BE2C (cell line): ENCODE data around the gene APLP2.

Experiments
- DNase-seq: peaks from one replicate; pipeline ENCODE4 v3.0.0-alpha.2; 2020
- H3K27me3 ChIP-seq: fragments of 250-450 bp; sonication (Bioruptor Pico); 2 replicates; pipeline ENCODE4 v1.5.1; 2020; ENCODE audit warnings: mild to moderate bottlenecking
- H3K36me3 ChIP-seq: fragments of 250-450 bp; sonication (Bioruptor Pico); 2 replicates; pipeline ENCODE4 v1.5.1; 2020; ENCODE audit warnings: mild to moderate bottlenecking
- H3K4me1 ChIP-seq: fragments of 250-450 bp; sonication (Bioruptor Pico); 2 replicates; pipeline ENCODE4 v1.5.1; 2020
- H3K4me3 ChIP-seq: 2 replicates; pipeline ENCODE4 v1.5.1; 2011; ENCODE audit warnings: low read depth, low read length
- H3K9me3 ChIP-seq: fragments of 250-450 bp; sonication (Bioruptor Pico); 2 replicates; pipeline ENCODE4 v1.5.1; 2020
- TF ChIP-seq, protein P1 (sequence below): IDR thresholded peaks from 2 replicates; pipeline ENCODE4 v1.5.1; 2012; ENCODE audit warnings: mild to moderate bottlenecking, low read depth, low read length

Gene APLP2

DNA sequence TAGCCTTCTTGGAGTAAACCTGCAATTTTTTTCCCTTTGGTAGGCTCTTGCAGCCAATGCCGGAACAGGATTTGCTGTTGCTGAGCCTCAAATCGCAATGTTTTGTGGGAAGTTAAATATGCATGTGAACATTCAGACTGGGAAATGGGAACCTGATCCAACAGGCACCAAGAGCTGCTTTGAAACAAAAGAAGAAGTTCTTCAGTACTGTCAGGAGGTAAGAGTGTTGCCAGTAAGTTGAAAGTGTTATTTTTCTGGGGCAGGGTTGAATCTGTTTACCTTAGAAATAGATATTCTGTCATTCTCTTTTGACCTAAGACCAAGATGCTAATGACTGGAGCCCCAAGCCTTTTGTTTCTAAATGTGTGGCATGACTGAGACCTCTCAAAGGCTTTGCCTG lies 39.7 kb downstream of the APLP2 start:
- Histone ChIP-seq H3K4me1 (no peaks in the 10 kb centered on the region; the same call in 1 of the 2 replicates), H3K4me3 (no peak overlapping the region), H3K27me3 (no peaks in the 10 kb centered on the region), H3K9me3 (no peaks in the 10 kb centered on the region), H3K36me3 (peaks cover 15% of the 10 kb centered on the region)
- no peak for DNase-seq
- TF ChIP-seq, protein P1, sequence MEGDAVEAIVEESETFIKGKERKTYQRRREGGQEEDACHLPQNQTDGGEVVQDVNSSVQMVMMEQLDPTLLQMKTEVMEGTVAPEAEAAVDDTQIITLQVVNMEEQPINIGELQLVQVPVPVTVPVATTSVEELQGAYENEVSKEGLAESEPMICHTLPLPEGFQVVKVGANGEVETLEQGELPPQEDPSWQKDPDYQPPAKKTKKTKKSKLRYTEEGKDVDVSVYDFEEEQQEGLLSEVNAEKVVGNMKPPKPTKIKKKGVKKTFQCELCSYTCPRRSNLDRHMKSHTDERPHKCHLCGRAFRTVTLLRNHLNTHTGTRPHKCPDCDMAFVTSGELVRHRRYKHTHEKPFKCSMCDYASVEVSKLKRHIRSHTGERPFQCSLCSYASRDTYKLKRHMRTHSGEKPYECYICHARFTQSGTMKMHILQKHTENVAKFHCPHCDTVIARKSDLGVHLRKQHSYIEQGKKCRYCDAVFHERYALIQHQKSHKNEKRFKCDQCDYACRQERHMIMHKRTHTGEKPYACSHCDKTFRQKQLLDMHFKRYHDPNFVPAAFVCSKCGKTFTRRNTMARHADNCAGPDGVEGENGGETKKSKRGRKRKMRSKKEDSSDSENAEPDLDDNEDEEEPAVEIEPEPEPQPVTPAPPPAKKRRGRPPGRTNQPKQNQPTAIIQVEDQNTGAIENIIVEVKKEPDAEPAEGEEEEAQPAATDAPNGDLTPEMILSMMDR, result no peak

DNA sequence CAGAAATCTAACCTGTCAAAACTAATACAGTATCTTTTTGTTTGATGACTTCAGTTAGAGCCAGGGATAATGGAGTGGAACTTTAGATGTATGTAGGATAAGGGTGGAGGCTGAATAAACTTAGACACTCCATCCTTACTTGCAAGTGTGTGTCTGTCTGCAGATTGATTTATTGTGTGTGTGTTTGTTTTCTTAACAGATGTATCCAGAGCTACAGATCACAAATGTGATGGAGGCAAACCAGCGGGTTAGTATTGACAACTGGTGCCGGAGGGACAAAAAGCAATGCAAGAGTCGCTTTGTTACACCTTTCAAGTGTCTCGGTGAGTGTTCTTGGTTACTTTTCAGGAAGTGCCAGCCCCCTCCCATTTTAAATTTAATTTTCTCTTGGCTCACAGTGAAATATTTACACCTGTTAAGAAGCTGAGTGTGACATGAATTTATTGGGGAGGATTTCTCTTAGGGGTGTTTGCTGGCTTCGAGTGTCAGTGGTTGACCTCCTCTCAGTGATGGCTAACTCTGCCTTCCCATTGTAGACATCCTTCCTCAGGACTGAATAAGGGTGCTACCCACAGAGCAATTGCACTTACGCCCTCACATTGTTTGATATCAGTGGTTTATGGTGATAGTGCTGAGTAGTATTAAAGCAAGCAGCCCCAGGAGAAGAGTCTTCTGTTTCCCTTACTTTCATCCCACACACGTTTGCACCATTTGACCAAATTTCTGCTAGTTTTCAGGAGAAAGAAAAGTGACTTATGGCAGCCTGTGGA lies 40.8 kb downstream of the APLP2 start:
- Histone ChIP-seq H3K27me3 (no peaks in the 10 kb centered on the region), H3K36me3 (peaks cover 15% of the 10 kb centered on the region), H3K4me1 (no peaks in the 10 kb centered on the region; the same call in 1 of the 2 replicates), H3K9me3 (no peaks in the 10 kb centered on the region), H3K4me3 (no peak overlapping the region)
- DNase-seq, result no peak
- TF ChIP-seq, protein P1, result no peak

DNA sequence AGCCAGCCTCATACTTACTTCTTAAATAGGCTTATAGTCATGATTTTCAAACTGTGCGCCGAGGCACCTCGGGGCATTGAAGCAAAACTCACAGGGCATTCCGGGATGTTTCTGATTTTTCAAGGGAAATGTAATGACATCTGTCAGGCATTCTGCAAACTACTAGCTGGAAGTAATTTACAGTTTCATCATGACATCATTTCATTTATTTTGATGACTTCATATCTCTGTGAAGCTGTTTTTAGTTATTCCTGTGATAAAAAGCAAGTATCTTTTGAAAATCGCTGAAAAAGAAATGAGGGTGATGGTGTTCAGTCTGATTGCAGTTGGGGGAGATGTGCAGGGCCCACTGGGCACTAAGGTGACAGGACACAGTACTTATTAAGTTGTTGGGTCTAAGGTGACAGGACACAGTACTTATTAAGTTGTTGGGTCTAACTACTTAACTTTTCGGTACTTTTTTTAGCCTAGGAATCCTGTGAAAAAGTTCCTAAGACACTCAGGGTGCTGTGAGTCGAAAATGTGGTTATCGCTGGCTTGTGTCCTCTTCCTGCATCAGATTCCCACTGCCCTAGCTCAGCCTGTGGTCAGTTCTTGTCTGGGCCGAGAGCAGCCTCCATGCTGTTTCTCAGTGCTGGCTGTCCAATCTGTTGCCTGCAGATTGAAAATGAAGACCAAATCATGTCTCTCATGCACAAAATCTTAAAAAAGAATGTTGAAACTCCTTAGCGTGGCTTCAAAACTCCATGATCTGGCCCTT lies 42.6 kb downstream of the APLP2 start:
- peaks cover 15% of the 10 kb centered on the region for H3K36me3 ChIP-seq
- TF ChIP-seq, protein P1, result no peak
- H3K27me3 ChIP-seq, result no peaks in the 10 kb centered on the region

GRCh38 chr11:130114281-130114680 lies 44.6 kb downstream of the APLP2 start:
- peaks cover 15% of the 10 kb centered on the region for H3K36me3 ChIP-seq

More for the DNA sequence above, 42.6 kb downstream of the APLP2 start:
- no peaks in the 10 kb centered on the region; the same call in 1 of the 2 replicates for H3K4me1 ChIP-seq
- no peaks in the 10 kb centered on the region for H3K9me3 ChIP-seq
- DNase-seq, result no peak
- no peak overlapping the region for H3K4me3 ChIP-seq

DNA sequence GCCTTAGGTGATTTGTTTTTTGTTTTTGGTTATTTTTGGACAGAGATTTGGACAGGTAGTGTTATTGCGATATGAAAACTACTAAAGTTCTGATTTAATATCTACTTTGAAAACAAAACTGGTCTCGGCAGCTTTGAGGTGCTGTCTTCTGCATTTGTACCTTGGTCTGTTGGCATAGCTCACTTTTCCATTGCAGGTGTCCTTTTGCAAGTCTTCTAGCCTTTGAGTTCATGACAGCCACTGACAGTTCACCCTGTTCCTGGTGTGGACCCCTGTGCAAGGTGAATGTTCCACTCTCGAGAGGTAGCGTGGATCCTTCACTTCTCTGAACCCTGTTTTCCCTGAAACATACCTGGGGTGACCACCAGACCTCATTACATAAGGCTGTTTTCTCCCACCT lies 45.0 kb downstream of the APLP2 start:
- Histone ChIP-seq H3K36me3 (peaks cover 15% of the 10 kb centered on the region), H3K4me1 (no peaks in the 10 kb centered on the region)

More at GRCh38 chr11:130114281-130114680, 44.6 kb downstream of the APLP2 start:
- Histone ChIP-seq H3K27me3 (no peaks in the 10 kb centered on the region), H3K9me3 (no peaks in the 10 kb centered on the region), H3K4me3 (no peak overlapping the region), H3K4me1 (no peaks in the 10 kb centered on the region; the same call in 1 of the 2 replicates)
- DNase-seq, result no peak
- TF ChIP-seq, protein P1, result no peak

More for the DNA sequence above, 45.0 kb downstream of the APLP2 start:
- H3K4me3 ChIP-seq, result no peak overlapping the region
- DNase-seq, result no peak
- TF ChIP-seq, protein P1, result no peak
- no peaks in the 10 kb centered on the region for H3K9me3 ChIP-seq
- H3K27me3 ChIP-seq, result no peaks in the 10 kb centered on the region
